ENCODE data around the gene CDKN2D.
"Not testable (repeated sequence)": the region's sequence is repeated elsewhere in the genome, so short reads cannot be mapped to it uniquely, and the experiment has no call there.

Gene CDKN2D

DNA sequence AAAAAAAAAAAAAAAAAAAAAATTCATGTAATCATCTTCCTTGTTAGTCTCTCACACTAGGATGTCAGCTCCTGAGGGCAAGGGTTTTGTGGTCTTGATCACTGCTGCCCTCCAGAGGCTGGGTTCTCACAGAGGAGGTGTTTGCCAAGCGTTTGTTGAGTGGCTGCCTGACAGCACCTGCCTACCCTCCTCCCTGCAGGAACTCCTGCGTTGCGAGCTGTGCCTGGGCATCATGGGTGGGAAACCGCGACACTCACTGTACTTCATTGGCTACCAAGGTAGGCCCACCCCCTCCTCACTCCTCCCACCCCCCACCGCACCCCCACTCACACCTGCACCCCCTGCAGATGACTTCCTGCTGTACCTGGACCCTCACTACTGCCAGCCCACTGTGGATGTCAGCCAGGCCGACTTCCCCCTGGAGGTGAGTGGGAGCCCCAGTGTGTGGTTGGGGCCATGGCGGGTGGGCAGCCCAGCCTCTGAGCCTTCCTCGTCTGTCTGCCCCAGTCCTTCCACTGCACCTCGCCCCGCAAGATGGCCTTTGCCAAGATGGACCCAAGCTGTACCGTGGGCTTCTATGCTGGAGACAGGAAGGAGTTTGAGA is 17.0 kb downstream of the CDKN2D start:
- no peak for DNase-seq

- DNase-seq = not testable (repeated sequence)
Measured at GRCh38 chr19:10551006-10551405, 17.8 kb downstream of the CDKN2D start.

GRCh38 chr19:10550336-10550735 is 18.4 kb downstream of the CDKN2D start:
- DNase-seq = no peak

- DNase-seq = no peak
Measured at GRCh38 chr19:10549733-10550132, 19.0 kb downstream of the CDKN2D start.

DNA sequence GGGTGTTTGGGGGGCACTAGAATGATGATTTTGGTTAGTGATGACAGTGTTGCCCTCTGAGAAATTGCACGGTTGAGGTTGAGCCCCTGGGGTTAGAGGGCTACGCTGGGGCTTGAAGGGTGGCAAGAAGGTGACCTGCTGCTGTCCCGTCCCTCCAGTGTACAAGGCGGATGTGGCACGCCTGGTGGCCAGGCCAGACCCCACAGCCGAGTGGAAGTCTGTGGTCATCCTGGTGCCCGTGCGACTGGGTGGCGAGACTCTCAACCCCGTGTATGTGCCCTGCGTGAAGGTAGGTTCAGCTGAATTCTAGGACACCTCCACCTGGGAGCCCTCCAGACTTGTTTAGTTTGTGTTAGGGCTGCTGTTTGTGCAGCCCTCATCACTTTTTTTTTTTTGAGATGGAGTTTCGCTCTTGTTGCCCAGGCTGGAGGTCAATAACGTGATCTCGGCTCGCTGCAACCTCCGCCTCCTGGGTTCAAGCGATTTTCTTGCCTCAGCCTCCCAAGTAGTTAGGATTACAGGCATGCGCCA is 20.0 kb downstream of the CDKN2D start:
- DNase-seq = no peak

DNA sequence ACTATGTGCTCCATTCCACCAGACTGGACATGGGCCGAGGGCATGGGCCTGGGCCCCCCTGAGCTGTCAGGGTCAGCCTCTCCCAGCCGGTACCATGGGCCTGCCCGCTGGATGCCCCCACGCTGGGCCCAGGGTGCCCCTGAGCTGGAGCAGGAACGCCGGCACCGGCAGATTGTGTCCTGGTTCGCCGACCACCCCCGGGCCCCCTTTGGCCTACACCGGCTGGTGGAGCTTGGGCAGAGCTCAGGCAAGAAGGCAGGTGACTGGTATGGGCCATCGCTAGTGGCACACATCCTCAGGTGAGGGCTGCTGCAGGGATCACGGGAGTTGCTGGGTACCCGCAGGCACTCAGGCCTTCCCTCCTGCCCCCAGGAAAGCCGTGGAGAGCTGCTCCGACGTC is 22.0 kb downstream of the CDKN2D start:
- no peak for DNase-seq

- DNase-seq = no peak
Measured at GRCh38 chr19:10544753-10545251, 24.0 kb downstream of the CDKN2D start.

GRCh38 chr19:10544242-10544752 is 24.5 kb downstream of the CDKN2D start:
- no peak for DNase-seq

GRCh38 chr19:10543420-10544241 is 25.1 kb downstream of the CDKN2D start, which contains the start of gene ATG4D:
ATG4D (plus strand) TSS chr19:10543904; CDS start chr19:10544091, 187 bp downstream.
- DNase-seq = peak; percentile 96

GRCh38 chr19:10543059-10543419 is 25.7 kb downstream of the CDKN2D start:
- no peak for DNase-seq

DNA sequence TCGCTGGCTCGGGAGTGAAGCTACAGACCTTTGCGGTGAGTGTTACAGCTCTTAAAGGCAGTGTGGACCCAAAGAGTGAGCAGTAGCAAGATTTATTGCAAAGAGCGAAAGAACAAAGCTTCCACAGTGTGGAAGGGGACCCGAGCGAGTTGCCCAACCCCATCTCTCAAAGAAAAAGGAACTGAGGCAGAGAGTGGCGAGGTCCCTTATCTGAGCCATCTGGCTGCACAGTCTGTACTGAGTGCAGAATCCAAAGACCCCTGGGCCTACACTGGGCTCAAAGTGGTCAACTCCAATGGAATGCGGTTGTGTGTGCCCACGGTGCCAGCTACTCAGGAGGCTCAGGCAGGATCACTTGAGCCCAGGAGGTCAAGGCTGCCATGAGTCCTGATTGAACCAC is 29.8 kb downstream of the CDKN2D start:
- DNase-seq = not testable (repeated sequence)

GRCh38 chr19:10538204-10538983 is 30.4 kb downstream of the CDKN2D start:
- DNase-seq = no peak

DNA sequence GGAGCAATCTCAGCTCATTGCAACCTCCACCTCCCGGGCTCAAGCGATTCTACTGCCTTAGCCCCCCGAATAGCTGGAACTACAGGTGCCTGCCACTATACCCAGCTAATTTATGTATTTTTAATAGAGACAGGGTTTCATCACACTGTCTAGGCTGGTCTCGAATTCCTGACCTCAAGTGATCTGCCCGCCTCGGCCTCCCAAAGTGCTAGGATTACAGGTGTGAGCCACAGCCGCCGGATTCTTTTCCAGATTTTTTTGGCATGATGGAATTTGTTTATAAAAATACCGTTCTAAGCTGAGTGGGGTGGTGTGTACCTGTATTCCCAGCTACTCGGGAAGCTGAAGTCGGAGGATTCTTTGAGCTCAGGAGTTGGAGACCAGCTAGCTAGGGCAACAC is 31.1 kb downstream of the CDKN2D start:
- no peak for DNase-seq

- DNase-seq = no peak
Measured at GRCh38 chr19:10535613-10536012, 33.2 kb downstream of the CDKN2D start.

GRCh38 chr19:10533646-10534386 is 35.0 kb downstream of the CDKN2D start:
- DNase-seq = no peak

- no peak for DNase-seq
Measured at GRCh38 chr19:10532457-10532856, 36.3 kb downstream of the CDKN2D start.

GRCh38 chr19:10526887-10527286 is 41.9 kb downstream of the CDKN2D start:
- not testable (repeated sequence) for DNase-seq

DNA sequence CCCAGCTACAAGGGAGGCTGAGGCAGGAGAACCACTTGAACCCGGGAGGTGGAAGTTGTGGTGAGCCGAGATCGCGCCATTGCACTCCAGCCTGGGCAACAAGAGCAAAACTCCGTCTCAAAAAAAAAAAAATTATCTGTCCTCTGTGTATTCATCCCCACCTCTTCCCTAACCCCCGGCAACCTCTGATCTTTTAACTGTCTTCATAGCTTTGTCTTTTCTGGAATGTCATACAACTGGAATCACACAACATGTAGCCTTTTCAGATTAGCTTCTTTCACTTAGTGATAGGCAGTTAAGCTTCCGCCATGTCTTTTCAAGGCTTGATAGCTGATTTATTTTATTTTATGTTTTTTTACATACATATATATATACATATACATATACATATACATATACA is 43.1 kb downstream of the CDKN2D start:
- DNase-seq = no peak

- no peak for DNase-seq
Measured at GRCh38 chr19:10523135-10523636, 45.6 kb downstream of the CDKN2D start.

DNA sequence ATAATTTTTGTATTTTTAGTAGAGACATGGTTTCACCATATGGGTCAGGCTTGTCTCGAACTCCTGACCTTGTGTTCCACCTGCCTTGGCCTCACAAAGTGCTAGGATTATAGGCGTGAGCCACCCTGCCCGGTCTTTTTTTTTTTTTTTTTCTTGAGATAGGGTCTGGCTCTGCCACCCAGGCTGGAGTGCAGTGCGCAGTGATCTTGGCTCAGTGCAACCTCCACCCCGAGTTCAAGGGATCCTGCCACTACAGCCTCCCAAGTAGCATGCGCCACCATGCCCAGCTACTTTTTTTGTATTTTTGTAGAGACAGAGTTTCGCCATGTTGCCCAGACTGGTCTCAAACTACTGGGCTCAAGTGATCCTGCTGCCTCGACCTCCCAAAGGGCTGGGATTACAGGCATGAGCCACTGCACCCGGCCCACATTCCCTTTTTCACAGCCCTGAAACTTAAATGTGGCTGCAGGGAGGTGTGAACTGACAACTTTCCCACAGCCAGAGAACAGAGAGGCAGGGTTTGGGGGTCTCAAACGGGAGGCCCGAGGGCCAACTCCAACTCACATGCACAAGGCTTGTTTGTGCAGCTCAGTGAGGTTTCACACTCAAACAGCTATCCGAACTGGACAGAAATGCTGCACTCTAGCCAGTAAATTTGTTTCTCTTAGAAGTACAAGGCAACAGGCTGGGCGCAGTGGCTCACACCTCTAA is 47.2 kb downstream of the CDKN2D start:
- no peak for DNase-seq

DNA sequence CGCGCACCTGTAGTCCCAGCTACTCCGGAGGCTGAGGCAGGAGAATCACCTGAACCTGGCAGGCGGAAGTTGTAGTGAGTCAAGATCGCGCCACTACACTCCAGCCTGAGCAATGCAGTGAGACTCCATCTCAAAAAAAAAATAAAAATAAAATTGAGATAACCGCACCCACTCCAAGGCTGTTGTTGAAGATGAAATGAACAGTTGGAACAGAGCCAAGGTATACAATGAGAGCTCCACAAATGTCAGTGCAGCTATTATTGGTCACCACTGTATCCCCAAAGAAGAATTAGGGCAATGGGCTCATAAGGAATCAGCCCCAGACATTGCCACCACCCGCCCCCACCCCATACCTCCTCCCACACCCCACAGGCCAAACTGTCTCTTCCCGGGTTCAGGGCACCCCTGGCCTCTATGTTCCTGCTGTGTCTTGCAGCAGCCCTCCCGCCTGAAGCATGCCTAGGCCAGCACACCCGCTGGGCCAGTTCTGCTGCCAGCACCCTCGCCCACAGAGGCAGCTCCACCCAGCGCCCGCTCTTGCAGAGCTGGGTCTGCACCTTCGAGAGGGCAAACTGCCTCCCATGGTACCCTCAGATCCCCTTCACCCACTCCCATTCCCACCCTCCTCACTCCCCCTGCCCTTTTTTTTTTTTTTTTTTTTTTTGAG is 48.0 kb downstream of the CDKN2D start:
- DNase-seq = no peak
